22Rv1 (cell line): ENCODE results near the gene RCCD1.

Experiments
- H3K27ac ChIP-seq: fragments of 450-650 bp; 2 replicates; pipeline ENCODE4 v1.5.1; 2017
- ZFX ChIP-seq: fragments of 450-650 bp; IDR thresholded peaks from 2 replicates; pipeline ENCODE4 v1.6.1; 2017; ENCODE audit warnings: antibody characterized with exemption, borderline replicate concordance
- TF ChIP-seq, protein P1 (sequence below): fragments of 450-650 bp; IDR thresholded peaks from 2 replicates; pipeline ENCODE4 v1.5.1; 2017; ENCODE audit warnings: mild to moderate bottlenecking

RCCD1 gene

GRCh38 chr15:90956274-90957030 lies 1.8 kb downstream of the RCCD1 start:
- H3K27ac ChIP-seq: peak overlapping the region; percentile 57
- TF ChIP-seq, protein P1, sequence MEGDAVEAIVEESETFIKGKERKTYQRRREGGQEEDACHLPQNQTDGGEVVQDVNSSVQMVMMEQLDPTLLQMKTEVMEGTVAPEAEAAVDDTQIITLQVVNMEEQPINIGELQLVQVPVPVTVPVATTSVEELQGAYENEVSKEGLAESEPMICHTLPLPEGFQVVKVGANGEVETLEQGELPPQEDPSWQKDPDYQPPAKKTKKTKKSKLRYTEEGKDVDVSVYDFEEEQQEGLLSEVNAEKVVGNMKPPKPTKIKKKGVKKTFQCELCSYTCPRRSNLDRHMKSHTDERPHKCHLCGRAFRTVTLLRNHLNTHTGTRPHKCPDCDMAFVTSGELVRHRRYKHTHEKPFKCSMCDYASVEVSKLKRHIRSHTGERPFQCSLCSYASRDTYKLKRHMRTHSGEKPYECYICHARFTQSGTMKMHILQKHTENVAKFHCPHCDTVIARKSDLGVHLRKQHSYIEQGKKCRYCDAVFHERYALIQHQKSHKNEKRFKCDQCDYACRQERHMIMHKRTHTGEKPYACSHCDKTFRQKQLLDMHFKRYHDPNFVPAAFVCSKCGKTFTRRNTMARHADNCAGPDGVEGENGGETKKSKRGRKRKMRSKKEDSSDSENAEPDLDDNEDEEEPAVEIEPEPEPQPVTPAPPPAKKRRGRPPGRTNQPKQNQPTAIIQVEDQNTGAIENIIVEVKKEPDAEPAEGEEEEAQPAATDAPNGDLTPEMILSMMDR: peak; percentile 97
- TF ChIP-seq ZFX: no peak

DNA sequence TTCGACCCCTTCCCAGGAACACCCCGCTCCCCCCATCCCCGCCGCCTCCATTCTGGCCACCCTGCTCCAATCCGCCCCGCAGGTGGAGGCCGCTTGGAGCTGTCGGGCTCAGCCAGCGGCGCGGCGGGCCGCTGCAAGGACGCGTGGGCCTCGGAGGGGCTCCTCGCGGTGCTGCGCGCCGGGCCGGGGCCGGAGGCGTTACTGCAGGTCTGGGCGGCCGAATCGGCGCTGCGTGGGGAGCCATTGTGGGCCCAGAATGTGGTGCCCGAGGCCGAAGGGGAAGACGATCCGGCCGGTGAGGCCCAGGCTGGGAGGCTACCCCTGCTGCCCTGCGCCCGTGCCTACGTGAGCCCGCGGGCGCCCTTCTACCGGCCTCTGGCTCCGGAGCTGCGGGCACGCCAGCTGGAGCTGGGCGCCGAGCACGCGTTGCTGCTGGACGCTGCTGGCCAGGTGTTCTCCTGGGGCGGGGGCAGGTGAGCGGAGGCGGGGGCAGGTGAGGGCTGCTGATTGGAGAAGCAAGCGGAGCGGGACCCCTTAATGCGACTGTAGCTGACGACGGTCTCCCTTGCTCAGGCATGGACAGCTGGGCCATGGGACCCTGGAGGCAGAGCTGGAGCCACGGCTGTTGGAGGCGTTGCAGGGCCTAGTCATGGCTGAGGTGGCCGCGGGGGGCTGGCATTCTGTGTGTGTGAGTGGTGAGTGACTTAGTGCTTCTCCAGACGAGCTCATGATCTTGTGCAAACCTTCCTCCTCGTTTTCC lies 2.5 kb downstream of the RCCD1 start:
- TF ChIP-seq, protein P1: no peak
- TF ChIP-seq ZFX: no peak
- peak overlapping the region; percentile 57 for H3K27ac ChIP-seq

- TF ChIP-seq, protein P1: no peak
- TF ChIP-seq ZFX: no peak
- H3K27ac ChIP-seq: no peak overlapping the region
These were observed 3.1 kb downstream of the RCCD1 start for GRCh38 chr15:90957791-90958190.

- TF ChIP-seq ZFX: no peak
- TF ChIP-seq, protein P1: no peak
- no peak overlapping the region for H3K27ac ChIP-seq
These were observed 4.4 kb downstream of the RCCD1 start for GRCh38 chr15:90959028-90959595.

DNA sequence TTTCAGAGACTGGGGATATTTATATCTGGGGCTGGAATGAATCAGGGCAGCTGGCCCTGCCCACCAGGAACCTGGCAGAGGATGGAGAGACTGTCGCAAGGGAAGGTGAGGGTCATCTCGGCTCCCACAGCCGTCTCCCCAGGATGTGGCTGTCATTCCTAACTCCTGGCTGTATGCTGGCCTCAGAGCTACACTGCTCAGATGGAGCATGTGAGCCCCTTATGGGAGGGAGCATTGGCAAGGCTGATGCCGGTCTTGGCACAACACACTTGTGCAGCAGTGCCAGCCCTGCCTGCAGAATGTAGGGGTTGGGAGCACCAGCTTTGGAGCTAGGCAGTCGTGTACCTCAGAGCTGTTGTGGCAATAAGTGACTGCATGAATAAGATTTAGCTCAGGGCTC lies 5.2 kb downstream of the RCCD1 start:
- no peak overlapping the region for H3K27ac ChIP-seq
- TF ChIP-seq ZFX: no peak

DNA sequence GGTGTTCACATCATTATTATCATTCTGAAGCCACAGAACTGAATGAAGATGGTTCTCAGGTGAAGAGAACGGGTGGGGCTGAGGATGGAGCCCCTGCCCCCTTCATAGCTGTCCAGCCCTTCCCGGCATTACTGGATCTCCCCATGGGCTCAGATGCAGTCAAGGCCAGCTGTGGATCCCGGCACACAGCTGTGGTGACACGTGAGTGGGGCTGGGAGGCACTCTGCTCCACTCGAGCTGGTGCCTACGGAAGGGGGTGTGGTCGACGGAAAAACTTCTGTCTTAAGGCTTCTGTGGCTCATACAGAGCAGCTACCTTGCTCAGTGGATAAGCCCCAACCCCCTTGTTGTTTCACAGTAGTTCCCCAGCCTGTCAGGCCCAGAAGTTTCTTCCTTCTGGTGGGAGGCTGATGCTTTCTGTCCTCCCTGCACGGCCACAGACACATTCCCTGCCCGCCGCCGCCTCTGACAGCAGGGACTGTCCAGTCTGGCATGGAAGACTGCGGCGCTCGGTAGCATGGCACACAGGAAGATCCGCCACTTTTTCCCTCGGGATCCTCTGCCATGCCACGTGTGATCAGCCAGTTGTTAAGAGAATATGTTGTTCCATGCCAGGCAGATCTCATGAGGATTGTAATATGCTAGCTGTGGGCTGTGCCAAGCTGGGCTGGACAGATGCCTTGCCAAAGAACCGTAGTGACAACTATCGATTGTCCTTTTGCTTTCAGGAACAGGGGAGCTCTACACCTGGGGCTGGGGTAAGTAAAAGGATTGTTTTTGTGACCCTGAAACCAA lies 5.8 kb downstream of the RCCD1 start:
- H3K27ac ChIP-seq: no peak overlapping the region
- TF ChIP-seq, protein P1: no peak
- TF ChIP-seq ZFX: no peak

GRCh38 chr15:90962021-90962420 lies 7.3 kb downstream of the RCCD1 start:
- TF ChIP-seq ZFX: no peak
- TF ChIP-seq, protein P1: no peak
- H3K27ac ChIP-seq: no peak overlapping the region
